Neural cell (in vitro differentiated cells): ENCODE results near the gene TAPBPL.

Experiments
- POLR2AphosphoS5 ChIP-seq: IDR thresholded peaks from 2 replicates; pipeline ENCODE4 v1.6.1; 2012
- TAF1 ChIP-seq: IDR thresholded peaks from 2 replicates; pipeline ENCODE4 v1.6.1; 2012; ENCODE audit warnings: low read depth
- TF ChIP-seq, protein P1 (sequence below): fragments of 450-650 bp; IDR thresholded peaks from 2 replicates; pipeline ENCODE4 v1.5.1; 2014; ENCODE audit warnings: antibody characterized with exemption, mild to moderate bottlenecking, moderate library complexity; ENCODE audit not compliant: poor library complexity, severe bottlenecking
- TF ChIP-seq, protein P2 (sequence below): IDR thresholded peaks from 2 replicates; pipeline ENCODE4 v1.6.1; 2012; ENCODE audit warnings: borderline replicate concordance

DNA sequence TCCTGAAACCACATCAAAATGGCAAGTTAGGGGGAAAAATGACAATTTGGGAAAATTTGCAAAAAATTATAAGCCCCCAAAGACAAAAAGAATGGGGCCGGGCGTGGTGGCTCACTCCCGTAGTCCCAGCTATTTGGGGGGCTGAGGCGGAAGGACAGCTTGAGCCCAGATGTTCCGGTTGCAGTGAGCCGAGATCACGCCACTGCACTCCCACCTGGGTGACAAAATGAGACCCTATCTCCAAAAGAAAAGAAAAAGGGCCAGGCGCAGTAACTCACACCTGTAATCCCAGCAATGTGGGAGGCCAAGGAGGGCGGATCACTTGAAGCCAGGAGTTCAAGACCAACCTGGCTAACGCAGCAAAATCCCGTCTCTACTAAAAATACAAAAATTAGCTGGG lies 20.6 kb downstream of the TAPBPL start:
- TF ChIP-seq, protein P1, sequence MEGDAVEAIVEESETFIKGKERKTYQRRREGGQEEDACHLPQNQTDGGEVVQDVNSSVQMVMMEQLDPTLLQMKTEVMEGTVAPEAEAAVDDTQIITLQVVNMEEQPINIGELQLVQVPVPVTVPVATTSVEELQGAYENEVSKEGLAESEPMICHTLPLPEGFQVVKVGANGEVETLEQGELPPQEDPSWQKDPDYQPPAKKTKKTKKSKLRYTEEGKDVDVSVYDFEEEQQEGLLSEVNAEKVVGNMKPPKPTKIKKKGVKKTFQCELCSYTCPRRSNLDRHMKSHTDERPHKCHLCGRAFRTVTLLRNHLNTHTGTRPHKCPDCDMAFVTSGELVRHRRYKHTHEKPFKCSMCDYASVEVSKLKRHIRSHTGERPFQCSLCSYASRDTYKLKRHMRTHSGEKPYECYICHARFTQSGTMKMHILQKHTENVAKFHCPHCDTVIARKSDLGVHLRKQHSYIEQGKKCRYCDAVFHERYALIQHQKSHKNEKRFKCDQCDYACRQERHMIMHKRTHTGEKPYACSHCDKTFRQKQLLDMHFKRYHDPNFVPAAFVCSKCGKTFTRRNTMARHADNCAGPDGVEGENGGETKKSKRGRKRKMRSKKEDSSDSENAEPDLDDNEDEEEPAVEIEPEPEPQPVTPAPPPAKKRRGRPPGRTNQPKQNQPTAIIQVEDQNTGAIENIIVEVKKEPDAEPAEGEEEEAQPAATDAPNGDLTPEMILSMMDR: no peak
- TF ChIP-seq, protein P2, sequence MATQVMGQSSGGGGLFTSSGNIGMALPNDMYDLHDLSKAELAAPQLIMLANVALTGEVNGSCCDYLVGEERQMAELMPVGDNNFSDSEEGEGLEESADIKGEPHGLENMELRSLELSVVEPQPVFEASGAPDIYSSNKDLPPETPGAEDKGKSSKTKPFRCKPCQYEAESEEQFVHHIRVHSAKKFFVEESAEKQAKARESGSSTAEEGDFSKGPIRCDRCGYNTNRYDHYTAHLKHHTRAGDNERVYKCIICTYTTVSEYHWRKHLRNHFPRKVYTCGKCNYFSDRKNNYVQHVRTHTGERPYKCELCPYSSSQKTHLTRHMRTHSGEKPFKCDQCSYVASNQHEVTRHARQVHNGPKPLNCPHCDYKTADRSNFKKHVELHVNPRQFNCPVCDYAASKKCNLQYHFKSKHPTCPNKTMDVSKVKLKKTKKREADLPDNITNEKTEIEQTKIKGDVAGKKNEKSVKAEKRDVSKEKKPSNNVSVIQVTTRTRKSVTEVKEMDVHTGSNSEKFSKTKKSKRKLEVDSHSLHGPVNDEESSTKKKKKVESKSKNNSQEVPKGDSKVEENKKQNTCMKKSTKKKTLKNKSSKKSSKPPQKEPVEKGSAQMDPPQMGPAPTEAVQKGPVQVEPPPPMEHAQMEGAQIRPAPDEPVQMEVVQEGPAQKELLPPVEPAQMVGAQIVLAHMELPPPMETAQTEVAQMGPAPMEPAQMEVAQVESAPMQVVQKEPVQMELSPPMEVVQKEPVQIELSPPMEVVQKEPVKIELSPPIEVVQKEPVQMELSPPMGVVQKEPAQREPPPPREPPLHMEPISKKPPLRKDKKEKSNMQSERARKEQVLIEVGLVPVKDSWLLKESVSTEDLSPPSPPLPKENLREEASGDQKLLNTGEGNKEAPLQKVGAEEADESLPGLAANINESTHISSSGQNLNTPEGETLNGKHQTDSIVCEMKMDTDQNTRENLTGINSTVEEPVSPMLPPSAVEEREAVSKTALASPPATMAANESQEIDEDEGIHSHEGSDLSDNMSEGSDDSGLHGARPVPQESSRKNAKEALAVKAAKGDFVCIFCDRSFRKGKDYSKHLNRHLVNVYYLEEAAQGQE: no peak
- no peak for TF ChIP-seq POLR2AphosphoS5
- TF ChIP-seq TAF1: no peak
